Loucy (cell line): ENCODE measurements around the gene SLC9A1.

Experiments
- H2AFZ ChIP-seq: fragments of 200-600 bp; sonication (generic); 2 replicates; pipeline ENCODE4 v1.6.0; 2016; ENCODE audit warnings: antibody characterized with exemption, mild to moderate bottlenecking, low read length, moderate library complexity
- H3F3A ChIP-seq: fragments of 200-600 bp; 2 replicates; pipeline ENCODE4 v1.6.0; 2016; ENCODE audit warnings: antibody characterized with exemption, low read depth, mild to moderate bottlenecking
- H3K27me3 ChIP-seq: fragments of 200-600 bp; sonication (generic); 2 replicates; pipeline ENCODE4 v1.6.1; 2014; ENCODE audit warnings: low read length, mild to moderate bottlenecking; ENCODE audit not compliant: insufficient read depth, poor library complexity, severe bottlenecking
- H3K36me3 ChIP-seq: fragments of 200-600 bp; sonication (generic); 2 replicates; pipeline ENCODE4 v1.6.1; 2016; ENCODE audit warnings: low read length; ENCODE audit not compliant: insufficient read depth
- H3K4me1 ChIP-seq: fragments of 200-600 bp; sonication (generic); 2 replicates; pipeline ENCODE4 v1.5.1; 2014; ENCODE audit warnings: low read length, mild to moderate bottlenecking; ENCODE audit not compliant: insufficient read depth, poor library complexity, severe bottlenecking
- H3K4me2 ChIP-seq: fragments of 200-600 bp; sonication (generic); 2 replicates; pipeline ENCODE4 v1.6.0; 2014; ENCODE audit warnings: antibody characterized with exemption, low read length, low read depth, mild to moderate bottlenecking; ENCODE audit not compliant: poor library complexity, severe bottlenecking
- H3K4me3 ChIP-seq: fragments of 200-600 bp; sonication (generic); 2 replicates; pipeline ENCODE4 v1.5.1; 2014; ENCODE audit warnings: low read length, mild to moderate bottlenecking, mixed read lengths; ENCODE audit not compliant: poor library complexity, severe bottlenecking
- H3K79me2 ChIP-seq: fragments of 200-600 bp; sonication (generic); 2 replicates; pipeline ENCODE4 v1.6.1; 2014; ENCODE audit warnings: low read length; ENCODE audit not compliant: insufficient read depth
- H3K9ac ChIP-seq: fragments of 200-600 bp; sonication (generic); 2 replicates; pipeline ENCODE4 v1.6.0; 2014; ENCODE audit warnings: mild to moderate bottlenecking, low read depth, low read length, moderate library complexity; ENCODE audit not compliant: poor library complexity, severe bottlenecking
- H3K9me2 ChIP-seq: fragments of 200-600 bp; sonication (generic); replicated peaks from 2 replicates; pipeline ENCODE4 v1.6.1; 2016; ENCODE audit warnings: low read depth, low read length, mixed read lengths
- H3K9me3 ChIP-seq: fragments of 200-600 bp; sonication (generic); 2 replicates; pipeline ENCODE4 v1.6.1; 2014; ENCODE audit warnings: mild to moderate bottlenecking, antibody characterized with exemption, low read length, low read depth; ENCODE audit not compliant: insufficient read depth
- H4K20me1 ChIP-seq: fragments of 200-600 bp; sonication (generic); 2 replicates; pipeline ENCODE4 v1.6.0; 2014; ENCODE audit warnings: antibody characterized with exemption, low read length, mild to moderate bottlenecking; ENCODE audit not compliant: insufficient read depth, poor library complexity, severe bottlenecking
- CTCF ChIP-seq: fragments of 200-600 bp; sonication (generic); conservative IDR thresholded peaks from 2 replicates; pipeline ENCODE4 v1.5.1; 2014; ENCODE audit warnings: mild to moderate bottlenecking, antibody characterized with exemption, low read length
- EZH2phosphoT487 ChIP-seq: fragments of 200-600 bp; IDR thresholded peaks from 2 replicates; pipeline ENCODE4 v1.6.1; 2018; ENCODE audit warnings: antibody characterized with exemption, mild to moderate bottlenecking, moderate library complexity, borderline replicate concordance

SLC9A1 gene

DNA sequence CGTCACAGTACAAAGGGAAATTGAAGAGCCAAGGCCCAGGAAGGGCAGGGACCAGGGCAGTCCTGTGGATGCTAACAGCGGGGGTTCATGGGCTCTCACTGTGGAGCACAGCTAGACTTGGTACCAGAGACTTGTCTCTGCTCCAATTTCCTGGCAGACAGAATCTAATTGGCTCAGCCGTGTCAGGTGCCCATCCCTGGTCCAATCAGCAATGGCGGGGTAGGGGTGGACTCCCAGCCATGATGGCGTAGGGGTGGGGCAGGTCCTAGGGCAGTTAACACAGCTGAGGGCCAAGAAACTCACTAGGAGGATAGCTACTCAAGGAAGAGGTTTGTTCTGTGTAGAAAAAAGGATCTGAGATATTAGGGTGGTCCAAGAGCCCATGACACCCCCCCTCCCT lies 102.4 kb downstream of the SLC9A1 start:
- H3K4me1 ChIP-seq, result peaks cover 12% of the 10 kb centered on the region
- no peaks in the 10 kb centered on the region for H3K9me2 ChIP-seq
- no peak overlapping the region for H3K9ac ChIP-seq
- no peak overlapping the region for H3K4me2 ChIP-seq
- H2AFZ ChIP-seq, result no peak overlapping the region
- TF ChIP-seq EZH2phosphoT487 (no peak), CTCF (no peak)
- H3K36me3 ChIP-seq, result no peaks in the 10 kb centered on the region
- no peaks in the 10 kb centered on the region for H3K27me3 ChIP-seq
- no peaks in the 10 kb centered on the region for H3K9me3 ChIP-seq
- peaks cover 5% of the 10 kb centered on the region; the same call in 1 of the 2 replicates for H3K79me2 ChIP-seq
- no peak overlapping the region for H3K4me3 ChIP-seq
- no peaks in the 10 kb centered on the region for H3F3A ChIP-seq
- H4K20me1 ChIP-seq, result no peaks in the 10 kb centered on the region

- no peaks in the 10 kb centered on the region for H4K20me1 ChIP-seq
- H3K4me2 ChIP-seq, result no peak overlapping the region
- H3K9ac ChIP-seq, result no peak overlapping the region
- no peak overlapping the region for H3K4me3 ChIP-seq
- no peaks in the 10 kb centered on the region for H3K9me2 ChIP-seq
- H2AFZ ChIP-seq, result no peak overlapping the region
- H3K79me2 ChIP-seq, result peaks cover 31% of the 10 kb centered on the region
- TF ChIP-seq CTCF (no peak), EZH2phosphoT487 (no peak)
- no peaks in the 10 kb centered on the region for H3K9me3 ChIP-seq
- H3K36me3 ChIP-seq, result no peaks in the 10 kb centered on the region
- H3K4me1 ChIP-seq, result peaks cover 36% of the 10 kb centered on the region
- no peaks in the 10 kb centered on the region for H3F3A ChIP-seq
- H3K27me3 ChIP-seq, result no peaks in the 10 kb centered on the region
These were observed 105.3 kb downstream of the SLC9A1 start for GRCh38 chr1:27049607-27050006.

DNA sequence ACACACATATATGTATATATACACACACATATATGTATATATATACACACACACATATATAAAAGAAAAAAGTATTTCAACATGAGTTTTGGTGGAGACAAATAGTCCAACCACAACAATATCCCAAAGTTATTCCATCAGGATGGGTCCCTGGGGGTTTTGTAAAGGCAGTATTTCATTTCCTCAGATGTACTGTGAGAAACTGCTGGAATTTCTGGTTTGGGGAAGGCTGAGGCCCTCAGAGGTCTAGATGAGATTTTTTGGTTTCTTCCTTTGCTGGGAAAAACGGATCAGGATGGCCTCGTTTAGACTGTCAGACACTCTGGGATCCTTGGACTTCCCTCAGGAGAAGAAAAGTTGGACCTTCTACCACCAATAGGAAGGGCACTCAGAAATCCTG lies 105.8 kb downstream of the SLC9A1 start:
- TF ChIP-seq EZH2phosphoT487, result no peak
- no peak for TF ChIP-seq CTCF
- Histone ChIP-seq H3K9me2 (no peaks in the 10 kb centered on the region), H2AFZ (no peak overlapping the region), H3K4me1 (peaks cover 36% of the 10 kb centered on the region), H3K36me3 (no peaks in the 10 kb centered on the region), H3F3A (no peaks in the 10 kb centered on the region), H3K9me3 (no peaks in the 10 kb centered on the region), H3K4me2 (no peak overlapping the region), H4K20me1 (no peaks in the 10 kb centered on the region), H3K9ac (no peak overlapping the region), H3K4me3 (no peak overlapping the region), H3K79me2 (peaks cover 31% of the 10 kb centered on the region), H3K27me3 (no peaks in the 10 kb centered on the region)
